M059J (cell line): Measurements from ENCODE around the gene BMP6. TPM values are rescaled to one million over a fixed set of nuclear protein-coding genes. Genes with fewer than 3 reads are reported as not detected.
A peak's percentile ranks its signal among the peaks of the same experiment; 100 is the strongest.
"Not testable (repeated sequence)": the region's sequence is repeated elsewhere in the genome, so short reads cannot be mapped to it uniquely, and the experiment has no call there.

ENCODE experiments used
- DNase-seq: peaks from one replicate; pipeline ENCODE4 v3.0.0-alpha.2; 2012; ENCODE audit warnings: low read depth
- total RNA-seq: library from RNA; depleted of rRNA; stranded (reverse); fragments of >200 nt; shearing (Covaris generic); gene quantifications from 2 replicates; pipeline ENCODE4 v1.2.3, GENCODE V29; 2014

Gene BMP6
- total RNA-seq, 1 experiment from 2014 or later: not detected

GRCh38 chr6:7787731-7788130, 61.8 kb downstream of the BMP6 start:
- DNase-seq: no peak

GRCh38 chr6:7794509-7794908, 68.6 kb downstream of the BMP6 start:
- no peak for DNase-seq

GRCh38 chr6:7797386-7797785, 71.5 kb downstream of the BMP6 start:
- no peak for DNase-seq

- no peak for DNase-seq
These were observed 72.9 kb downstream of the BMP6 start for GRCh38 chr6:7798751-7799150.

- no peak for DNase-seq
These were observed 76.8 kb downstream of the BMP6 start for GRCh38 chr6:7802662-7803061.

- no peak for DNase-seq
These were observed 77.3 kb downstream of the BMP6 start for GRCh38 chr6:7803214-7803613.

GRCh38 chr6:7805078-7805849, 79.4 kb downstream of the BMP6 start:
- DNase-seq: no peak

- no peak for DNase-seq
These were observed 79.9 kb downstream of the BMP6 start for GRCh38 chr6:7805850-7806214.

- no peak for DNase-seq
These were observed 80.8 kb downstream of the BMP6 start for GRCh38 chr6:7806711-7807110.

- no peak for DNase-seq
These were observed 83.4 kb downstream of the BMP6 start for GRCh38 chr6:7809346-7809745.

GRCh38 chr6:7811441-7811840, 85.5 kb downstream of the BMP6 start:
- DNase-seq: no peak

GRCh38 chr6:7812623-7813022, 86.7 kb downstream of the BMP6 start:
- DNase-seq: no peak

GRCh38 chr6:7813193-7813592, 87.3 kb downstream of the BMP6 start:
- DNase-seq: no peak

- peak; percentile 17 for DNase-seq
These were observed 87.8 kb downstream of the BMP6 start for GRCh38 chr6:7813704-7814103.

- DNase-seq: no peak
These were observed 89.8 kb downstream of the BMP6 start for GRCh38 chr6:7815716-7816115.

GRCh38 chr6:7817184-7817583, 91.3 kb downstream of the BMP6 start:
- DNase-seq: not testable (repeated sequence)

- no peak for DNase-seq
These were observed 92.6 kb downstream of the BMP6 start for GRCh38 chr6:7818257-7819214.

GRCh38 chr6:7819431-7820015, 93.6 kb downstream of the BMP6 start:
- no peak for DNase-seq

- no peak for DNase-seq
These were observed 94.5 kb downstream of the BMP6 start for GRCh38 chr6:7820288-7820835.

GRCh38 chr6:7821426-7821825, 95.5 kb downstream of the BMP6 start:
- peak; percentile 27 for DNase-seq

- DNase-seq: no peak
These were observed 97.7 kb downstream of the BMP6 start for GRCh38 chr6:7823552-7823951.

GRCh38 chr6:7825986-7826385, 100.1 kb downstream of the BMP6 start:
- DNase-seq: no peak
